ENCODE data around the gene DNAJC5. TPM values are rescaled to one million over a fixed set of nuclear protein-coding genes. Genes with fewer than 3 reads are reported as not detected.
"Not testable (repeated sequence)": the region's sequence is repeated elsewhere in the genome, so short reads cannot be mapped to it uniquely, and the experiment has no call there.

Gene DNAJC5
- total and polyA plus RNA-seq, 7 donors = 13.1 to 33.6 (median 20.9) TPM

- no peak for ATAC-seq
These were observed 31.4 kb downstream of the DNAJC5 start for GRCh38 chr20:63926298-63926697.

GRCh38 chr20:63929071-63929470 lies 34.1 kb downstream of the DNAJC5 start:
- no peaks in the 10 kb centered on the region for H3K9me3 ChIP-seq
- DNase-seq (no peak), ATAC-seq (no peak)
- TF ChIP-seq, protein P1, sequence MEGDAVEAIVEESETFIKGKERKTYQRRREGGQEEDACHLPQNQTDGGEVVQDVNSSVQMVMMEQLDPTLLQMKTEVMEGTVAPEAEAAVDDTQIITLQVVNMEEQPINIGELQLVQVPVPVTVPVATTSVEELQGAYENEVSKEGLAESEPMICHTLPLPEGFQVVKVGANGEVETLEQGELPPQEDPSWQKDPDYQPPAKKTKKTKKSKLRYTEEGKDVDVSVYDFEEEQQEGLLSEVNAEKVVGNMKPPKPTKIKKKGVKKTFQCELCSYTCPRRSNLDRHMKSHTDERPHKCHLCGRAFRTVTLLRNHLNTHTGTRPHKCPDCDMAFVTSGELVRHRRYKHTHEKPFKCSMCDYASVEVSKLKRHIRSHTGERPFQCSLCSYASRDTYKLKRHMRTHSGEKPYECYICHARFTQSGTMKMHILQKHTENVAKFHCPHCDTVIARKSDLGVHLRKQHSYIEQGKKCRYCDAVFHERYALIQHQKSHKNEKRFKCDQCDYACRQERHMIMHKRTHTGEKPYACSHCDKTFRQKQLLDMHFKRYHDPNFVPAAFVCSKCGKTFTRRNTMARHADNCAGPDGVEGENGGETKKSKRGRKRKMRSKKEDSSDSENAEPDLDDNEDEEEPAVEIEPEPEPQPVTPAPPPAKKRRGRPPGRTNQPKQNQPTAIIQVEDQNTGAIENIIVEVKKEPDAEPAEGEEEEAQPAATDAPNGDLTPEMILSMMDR (IDR thresholded peaks at IDR 0.05) = no peak
- WGBS, 3 donors = 96 to 97% (median 97%) methylated on average over 26 of the region's 26 CpGs
- H3K36me3 ChIP-seq (ENCODE audit: insufficient read depth in 1 of 2, low read depth in 1 of 2) = peaks cover 12 to 56% of the 10 kb centered on the region in 2 donors
- H3K27me3 ChIP-seq (ENCODE audit: insufficient read depth in 3 of 3, low read length in 2 of 3) = no peaks in the 10 kb centered on the region
- H3K27ac ChIP-seq = no peak overlapping the region
- H3K4me3 ChIP-seq = no peak overlapping the region
- intact Hi-C loops (cut with DNase I) = no loop called here
- peaks cover 11% of the 10 kb centered on the region for H3K4me1 ChIP-seq

More at GRCh38 chr20:63926298-63926697, 31.4 kb downstream of the DNAJC5 start:
- Histone ChIP-seq H3K27me3 (ENCODE audit: insufficient read depth in 3 of 3, low read length in 2 of 3) (no peaks in the 10 kb centered on the region), H3K36me3 (ENCODE audit: insufficient read depth in 1 of 2, low read depth in 1 of 2) (peaks cover 12 to 41% of the 10 kb centered on the region in 2 donors), H3K27ac (no peak overlapping the region), H3K9me3 (no peaks in the 10 kb centered on the region), H3K4me3 (no peak overlapping the region), H3K4me1 (peaks cover 11% of the 10 kb centered on the region)
- no peak for DNase-seq
- 77 to 85% (median 78%) methylated on average over 8 of the region's 8 CpGs for WGBS, 3 donors
- intact Hi-C loops (cut with DNase I) = no loop called here
- TF ChIP-seq, protein P1 (IDR thresholded peaks at IDR 0.05) = no peak

DNA sequence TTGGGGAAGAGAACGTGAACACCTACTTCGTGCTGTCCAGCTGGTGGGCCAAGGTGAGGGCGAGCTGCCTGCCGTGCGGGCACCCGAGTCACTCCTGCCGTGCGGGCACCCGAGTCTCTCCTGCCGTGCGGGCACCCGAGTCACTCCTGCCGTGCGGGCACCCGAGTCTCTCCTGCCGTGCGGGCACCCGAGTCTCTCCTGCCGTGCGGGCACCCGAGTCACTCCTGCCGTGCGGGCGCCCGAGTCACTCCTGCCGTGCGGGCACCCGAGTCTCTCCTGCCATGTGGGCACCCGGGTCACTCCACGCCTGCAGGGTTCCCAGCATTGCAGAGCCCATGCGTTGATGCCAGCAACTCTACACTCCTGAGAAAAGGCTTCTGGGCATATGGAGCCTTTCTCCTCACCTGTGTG lies 34.6 kb downstream of the DNAJC5 start:
- H3K4me3 ChIP-seq; H3K27me3 ChIP-seq (ENCODE audit: insufficient read depth in 3 of 3, low read length in 2 of 3); ATAC-seq; intact Hi-C loops (cut with DNase I); DNase-seq; H3K27ac ChIP-seq; H3K9me3 ChIP-seq: not testable (repeated sequence)
- 95% methylated on average over 28 to 31 of the region's 31 CpGs for WGBS, 3 donors
- H3K4me1 ChIP-seq = peaks cover 11% of the 10 kb centered on the region
- H3K36me3 ChIP-seq (ENCODE audit: insufficient read depth in 1 of 2, low read depth in 1 of 2) = peaks cover 12 to 58% of the 10 kb centered on the region in 2 donors

DNA sequence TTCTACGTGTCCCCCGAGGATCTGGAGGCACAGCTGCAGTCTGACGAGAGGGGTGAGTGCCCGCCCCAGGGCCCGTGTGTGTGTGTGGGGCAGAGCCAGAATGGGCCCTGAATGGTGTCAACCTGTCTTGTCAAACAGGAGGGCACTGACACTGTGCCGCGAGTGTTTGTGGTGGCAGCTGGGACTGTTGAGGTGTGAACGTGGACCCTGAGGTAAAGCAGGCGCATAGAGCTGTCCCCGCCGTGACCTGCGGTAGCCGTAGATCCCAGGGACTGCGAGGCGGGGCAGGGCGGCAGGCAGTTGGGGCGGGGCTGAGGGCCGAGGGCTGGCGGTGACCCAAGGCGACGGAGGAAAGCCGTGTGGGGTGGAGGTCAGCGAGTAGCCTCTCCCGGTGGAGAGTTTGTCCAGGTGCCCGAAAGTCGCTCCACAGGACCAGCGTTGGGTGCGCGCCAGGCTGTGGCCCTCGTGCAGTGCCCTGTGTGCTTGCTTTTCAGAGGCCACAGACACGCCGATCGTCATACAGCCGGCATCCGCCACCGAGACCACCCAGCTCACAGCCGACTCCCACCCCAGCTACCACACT lies 36.1 kb downstream of the DNAJC5 start:
- Histone ChIP-seq H3K4me1 (peaks cover 11% of the 10 kb centered on the region), H3K9me3 (no peaks in the 10 kb centered on the region), H3K36me3 (ENCODE audit: insufficient read depth in 1 of 2, low read depth in 1 of 2) (peaks cover 15 to 74% of the 10 kb centered on the region in 2 donors), H3K27me3 (ENCODE audit: insufficient read depth in 3 of 3, low read length in 2 of 3) (no peaks in the 10 kb centered on the region), H3K4me3 (no peak overlapping the region), H3K27ac (no peak overlapping the region)
- peak in 1 of 4 donors; percentile 9 for ATAC-seq
- intact Hi-C loops (cut with DNase I) = no loop called here
- DNase-seq = no peak
- TF ChIP-seq, protein P1 (IDR thresholded peaks at IDR 0.05) = no peak
- 87 to 91% (median 90%) methylated on average over 37 of the region's 37 CpGs for WGBS, 3 donors

- ATAC-seq = no peak
- no peaks in the 10 kb centered on the region for H3K27me3 ChIP-seq (ENCODE audit: insufficient read depth in 3 of 3, low read length in 2 of 3)
- TF ChIP-seq, protein P1 (IDR thresholded peaks at IDR 0.05) = no peak
- peaks cover 15 to 74% of the 10 kb centered on the region in 2 donors for H3K36me3 ChIP-seq (ENCODE audit: insufficient read depth in 1 of 2, low read depth in 1 of 2)
- H3K4me1 ChIP-seq = peaks cover 11% of the 10 kb centered on the region
- H3K9me3 ChIP-seq = no peaks in the 10 kb centered on the region
- WGBS, 3 donors = 95 to 97% (median 96%) methylated on average over 19 of the region's 19 CpGs
- DNase-seq = no peak
- no peak overlapping the region for H3K4me3 ChIP-seq
- no peak overlapping the region for H3K27ac ChIP-seq
- intact Hi-C loops (cut with DNase I) = no loop called here
These were observed 36.8 kb downstream of the DNAJC5 start for GRCh38 chr20:63931735-63932134.

Measured in psoas muscle (tissue), 8 donors.